ENCODE data around the gene E2F7. TPM values are rescaled to one million over a fixed set of nuclear protein-coding genes. Genes with fewer than 3 reads are reported as not detected.

The E2F7 gene
- total RNA-seq, 1 donor from 2014 or later, result 0.14 TPM

- no peak for ATAC-seq
- DNase-seq (ENCODE audit: missing footprints), result no peak
- intact Hi-C loops (cut with DNase I), result no loop called here
Observed at GRCh38 chr12:77070800-77071449, 5.6 kb upstream of the E2F7 start.

GRCh38 chr12:77070382-77070781, 5.0 kb upstream of the E2F7 start:
- intact Hi-C loops (cut with DNase I), result no loop called here
- DNase-seq (ENCODE audit: missing footprints) (no peak), ATAC-seq (no peak)

GRCh38 chr12:77064896-77065360, 441 bp downstream of the E2F7 start:
- intact Hi-C loops (cut with DNase I), result no loop called here
- ATAC-seq (peak; percentile 7), DNase-seq (ENCODE audit: missing footprints) (no peak)

- DNase-seq (ENCODE audit: missing footprints) (no peak), ATAC-seq (no peak)
- intact Hi-C loops (cut with DNase I), result no loop called here
Observed at GRCh38 chr12:77062846-77063461, 2.4 kb downstream of the E2F7 start.

GRCh38 chr12:77062396-77062795, 3.0 kb downstream of the E2F7 start:
- ATAC-seq (no peak), DNase-seq (ENCODE audit: missing footprints) (no peak)
- intact Hi-C loops (cut with DNase I), result no loop called here

GRCh38 chr12:77060883-77061240, 4.5 kb downstream of the E2F7 start:
- intact Hi-C loops (cut with DNase I), result no loop called here
- DNase-seq (ENCODE audit: missing footprints) (no peak), ATAC-seq (no peak)

GRCh38 chr12:77060136-77060882, 5.1 kb downstream of the E2F7 start:
- no peak for ATAC-seq
- intact Hi-C loops (cut with DNase I), result no loop called here
- DNase-seq (ENCODE audit: missing footprints), result no peak

GRCh38 chr12:77058740-77059139, 6.6 kb downstream of the E2F7 start:
- intact Hi-C loops (cut with DNase I), result loop anchor here (10.0 kb wide), 1 partner anchor 856 kb away; no protein-coding TSS in a partner anchor
- DNase-seq (ENCODE audit: missing footprints) (no peak), ATAC-seq (no peak)

GRCh38 chr12:77054851-77055250, 10.5 kb downstream of the E2F7 start:
- ATAC-seq, result no peak
- intact Hi-C loops (cut with DNase I), result loop anchor here (10.0 kb wide), 1 partner anchor 860 kb away; no protein-coding TSS in a partner anchor
- DNase-seq (ENCODE audit: missing footprints), result no peak

GRCh38 chr12:77053259-77053658, 12.1 kb downstream of the E2F7 start:
- ATAC-seq, result no peak
- DNase-seq (ENCODE audit: missing footprints), result no peak
- intact Hi-C loops (cut with DNase I), result loop anchor here (10.0 kb wide), 1 partner anchor 862 kb away; no protein-coding TSS in a partner anchor

- DNase-seq (ENCODE audit: missing footprints) (no peak), ATAC-seq (no peak)
- intact Hi-C loops (cut with DNase I), result loop anchor here (10.0 kb wide), 2 partner anchors 635 to 865 kb away; no protein-coding TSS in a partner anchor
Observed at GRCh38 chr12:77049767-77050353, 15.5 kb downstream of the E2F7 start.

GRCh38 chr12:77047341-77048109, 17.8 kb downstream of the E2F7 start:
- intact Hi-C loops (cut with DNase I), result loop anchor here (10.0 kb wide), 1 partner anchor 637 kb away; no protein-coding TSS in a partner anchor
- DNase-seq (ENCODE audit: missing footprints), result no peak

GRCh38 chr12:77046468-77046867, 18.9 kb downstream of the E2F7 start:
- ATAC-seq (no peak), DNase-seq (ENCODE audit: missing footprints) (no peak)
- intact Hi-C loops (cut with DNase I), result loop anchor here (10.0 kb wide), 1 partner anchor 638 kb away; no protein-coding TSS in a partner anchor

More at GRCh38 chr12:77047341-77048109, 17.8 kb downstream of the E2F7 start:
- ATAC-seq, result no peak

GRCh38 chr12:77045183-77045582, 20.2 kb downstream of the E2F7 start:
- ATAC-seq (no peak), DNase-seq (ENCODE audit: missing footprints) (no peak)
- intact Hi-C loops (cut with DNase I), result loop anchor here (10.0 kb wide), 1 partner anchor 640 kb away; no protein-coding TSS in a partner anchor

GRCh38 chr12:77044721-77045120, 20.6 kb downstream of the E2F7 start:
- ATAC-seq, result no peak
- intact Hi-C loops (cut with DNase I), result loop anchor here (10.0 kb wide), 1 partner anchor 640 kb away; no protein-coding TSS in a partner anchor
- DNase-seq (ENCODE audit: missing footprints), result no peak

- intact Hi-C loops (cut with DNase I), result loop anchor here (10.0 kb wide), 1 partner anchor 642 kb away; no protein-coding TSS in a partner anchor
- ATAC-seq (no peak), DNase-seq (ENCODE audit: missing footprints) (no peak)
Observed at GRCh38 chr12:77042833-77043232, 22.5 kb downstream of the E2F7 start.

- intact Hi-C loops (cut with DNase I), result loop anchor here (10.0 kb wide), 1 partner anchor 645 kb away; no protein-coding TSS in a partner anchor
- no peak for DNase-seq (ENCODE audit: missing footprints)
- no peak for ATAC-seq
Observed at GRCh38 chr12:77040231-77040630, 25.1 kb downstream of the E2F7 start.

- intact Hi-C loops (cut with DNase I), result no loop called here
- no peak for DNase-seq (ENCODE audit: missing footprints)
- ATAC-seq, result no peak
Observed at GRCh38 chr12:77035226-77035625, 30.1 kb downstream of the E2F7 start.
